Ramos (cell line): Measurements from ENCODE around the gene L2HGDH.

Experiments
- in situ Hi-C: fragments of 300-500 bp; cut with MboI; formaldehyde crosslinking; loops from one replicate; pipeline ENCODE4 v1.14.3; 2022; ENCODE audit warnings: low sequenced_read_pairs; ENCODE audit not compliant: unreplicated experiment

L2HGDH gene

GRCh38 chr14:50303744-50304471, 8.1 kb downstream of the L2HGDH start:
- in situ Hi-C loops = no loop called here

- in situ Hi-C loops = no loop called here
Measured at GRCh38 chr14:50301914-50302313, 10.1 kb downstream of the L2HGDH start.

- in situ Hi-C loops = no loop called here
Measured at GRCh38 chr14:50299585-50299984, 12.4 kb downstream of the L2HGDH start.

- in situ Hi-C loops = no loop called here
Measured at GRCh38 chr14:50290306-50290705, 21.7 kb downstream of the L2HGDH start.

- in situ Hi-C loops = no loop called here
Measured at GRCh38 chr14:50288146-50288545, 23.9 kb downstream of the L2HGDH start.

- in situ Hi-C loops = no loop called here
Measured at GRCh38 chr14:50285861-50286260, 26.2 kb downstream of the L2HGDH start.

GRCh38 chr14:50272498-50272897, 39.5 kb downstream of the L2HGDH start:
- in situ Hi-C loops = no loop called here

- in situ Hi-C loops = no loop called here
Measured at GRCh38 chr14:50270932-50271331, 41.1 kb downstream of the L2HGDH start.

- in situ Hi-C loops = no loop called here
Measured at GRCh38 chr14:50265029-50265428, 47.0 kb downstream of the L2HGDH start.

GRCh38 chr14:50263321-50263720, 48.7 kb downstream of the L2HGDH start:
- in situ Hi-C loops = no loop called here

GRCh38 chr14:50262865-50263264, 49.2 kb downstream of the L2HGDH start:
- in situ Hi-C loops = no loop called here

GRCh38 chr14:50260511-50260910, 51.5 kb downstream of the L2HGDH start:
- in situ Hi-C loops = no loop called here

- in situ Hi-C loops = no loop called here
Measured at GRCh38 chr14:50260072-50260471, 52.0 kb downstream of the L2HGDH start.

GRCh38 chr14:50257732-50258131, 54.3 kb downstream of the L2HGDH start:
- in situ Hi-C loops = no loop called here

- in situ Hi-C loops = no loop called here
Measured at GRCh38 chr14:50254248-50254647, 57.8 kb downstream of the L2HGDH start.

- in situ Hi-C loops = no loop called here
Measured at GRCh38 chr14:50249136-50249775, 62.8 kb downstream of the L2HGDH start.

GRCh38 chr14:50247245-50247644, 64.8 kb downstream of the L2HGDH start:
- in situ Hi-C loops = no loop called here

- in situ Hi-C loops = no loop called here
Measured at GRCh38 chr14:50242566-50243310, 69.3 kb downstream of the L2HGDH start.

GRCh38 chr14:50242096-50242495, 69.9 kb downstream of the L2HGDH start:
- in situ Hi-C loops = no loop called here

GRCh38 chr14:50237427-50237826, 74.6 kb downstream of the L2HGDH start:
- in situ Hi-C loops = no loop called here

- in situ Hi-C loops = no loop called here
Measured at GRCh38 chr14:50233951-50234250, 78.1 kb downstream of the L2HGDH start.
